Mesendoderm (in vitro differentiated cells): Measurements from ENCODE around the gene CD82.

Source experiments
- DNase-seq: peaks from one replicate; pipeline ENCODE4 v3.0.0; 2013
- H2AK5ac ChIP-seq: 2 replicates; pipeline ENCODE4 v1.6.1; 2013; ENCODE audit warnings: low read length, inconsistent platforms
- H2BK120ac ChIP-seq: 2 replicates; pipeline ENCODE4 v1.6.1; 2013; ENCODE audit warnings: low read depth, mild to moderate bottlenecking, low read length, moderate library complexity, mixed read lengths
- H2BK15ac ChIP-seq: replicated peaks from 2 replicates; pipeline ENCODE4 v1.6.1; 2013; ENCODE audit warnings: low read depth, mild to moderate bottlenecking, moderate library complexity
- H2BK5ac ChIP-seq: 2 replicates; pipeline ENCODE4 v1.6.1; 2013; ENCODE audit warnings: low read length, inconsistent platforms
- H3K18ac ChIP-seq: 2 replicates; pipeline ENCODE4 v1.6.1; 2013; ENCODE audit warnings: mild to moderate bottlenecking, low read length, mixed read lengths
- H3K23ac ChIP-seq: one replicate; pipeline ENCODE4 v1.6.1; 2013; ENCODE audit warnings: low read length
- H3K27ac ChIP-seq: 2 replicates; pipeline ENCODE4 v1.5.1; 2013; ENCODE audit warnings: low read depth, mild to moderate bottlenecking, inconsistent platforms, low read length, moderate library complexity
- H3K27me3 ChIP-seq: 2 replicates; pipeline ENCODE4 v1.6.1; 2013; ENCODE audit warnings: low read length, control low read depth, mild to moderate bottlenecking, inconsistent platforms; ENCODE audit not compliant: insufficient read depth, poor library complexity
- H3K36me3 ChIP-seq: 2 replicates; pipeline ENCODE4 v1.6.1; 2013; ENCODE audit warnings: low read length, inconsistent platforms; ENCODE audit not compliant: control insufficient read depth, insufficient read depth
- H3K4ac ChIP-seq: one replicate; pipeline ENCODE4 v1.6.1; 2013; ENCODE audit warnings: low read depth, mild to moderate bottlenecking, low read length, moderate library complexity
- H3K4me1 ChIP-seq: 2 replicates; pipeline ENCODE4 v1.6.1; 2013; ENCODE audit warnings: low read depth, low read length, inconsistent platforms; ENCODE audit not compliant: control insufficient read depth
- H3K4me2 ChIP-seq: 2 replicates; pipeline ENCODE4 v1.6.1; 2013; ENCODE audit warnings: low read length
- H3K4me3 ChIP-seq: 2 replicates; pipeline ENCODE4 v1.5.1; 2013; ENCODE audit warnings: mild to moderate bottlenecking, low read length
- H3K56ac ChIP-seq: one replicate; pipeline ENCODE4 v1.6.1; 2013; ENCODE audit warnings: low read length
- H3K79me1 ChIP-seq: 2 replicates; pipeline ENCODE4 v1.6.1; 2013; ENCODE audit warnings: low read length, inconsistent platforms
- H3K79me2 ChIP-seq: 2 replicates; pipeline ENCODE4 v1.6.1; 2013; ENCODE audit warnings: mild to moderate bottlenecking, low read length; ENCODE audit not compliant: control insufficient read depth, insufficient read depth
- H3K9ac ChIP-seq: 2 replicates; pipeline ENCODE4 v1.6.1; 2013; ENCODE audit warnings: low read length, inconsistent platforms
- H4K5ac ChIP-seq: one replicate; pipeline ENCODE4 v1.6.1; 2013; ENCODE audit warnings: low read length
- H4K8ac ChIP-seq: one replicate; pipeline ENCODE4 v1.6.1; 2013; ENCODE audit warnings: low read depth, mild to moderate bottlenecking, control low read depth, low read length, moderate library complexity
- WGBS: extraction: QIAGEN DNeasy Blood & Tissue Kit; methylation state at CpG from one replicate; pipeline ENCODE4 v1.1.7; 2013; ENCODE audit warnings: low lambda C conversion rate, missing lambda C conversion rate; ENCODE audit not compliant: insufficient coverage; ENCODE audit errors: extremely low coverage; 5-methylcytosine and 5-hydroxymethylcytosine counted together

Gene CD82

GRCh38 chr11:44613153-44613552 lies 47.7 kb downstream of the CD82 start:
- no peak overlapping the region for H4K5ac ChIP-seq
- WGBS = no CpG with 5 or more reads among the region's 6 CpGs

GRCh38 chr11:44614281-44614775 lies 48.9 kb downstream of the CD82 start:
- no peak for DNase-seq
- Histone ChIP-seq H3K18ac (no peak overlapping the region), H4K5ac (no peak overlapping the region), H3K27ac (no peak overlapping the region), H3K4me2 (no peak overlapping the region), H2BK120ac (no peak overlapping the region), H3K36me3 (no peaks in the 10 kb centered on the region), H3K4me1 (no peaks in the 10 kb centered on the region), H3K56ac (no peak overlapping the region), H3K9ac (no peak overlapping the region), H3K79me1 (no peaks in the 10 kb centered on the region), H3K23ac (no peak overlapping the region), H4K8ac (no peak overlapping the region), H2BK5ac (no peak overlapping the region), H3K27me3 (no peaks in the 10 kb centered on the region), H2BK15ac (no peak overlapping the region), H3K4ac (no peak overlapping the region), H2AK5ac (no peak overlapping the region), H3K4me3 (no peak overlapping the region), H3K79me2 (no peaks in the 10 kb centered on the region)
- no CpG with 5 or more reads among the region's 7 CpGs for WGBS

More at GRCh38 chr11:44613153-44613552, 47.7 kb downstream of the CD82 start:
- no peak overlapping the region for H4K8ac ChIP-seq
- no peaks in the 10 kb centered on the region for H3K36me3 ChIP-seq
- H3K9ac ChIP-seq = no peak overlapping the region
- H3K79me2 ChIP-seq = no peaks in the 10 kb centered on the region
- H3K18ac ChIP-seq = no peak overlapping the region
- no peak overlapping the region for H2BK5ac ChIP-seq
- no peak for DNase-seq
- no peaks in the 10 kb centered on the region for H3K4me1 ChIP-seq
- H2AK5ac ChIP-seq = no peak overlapping the region
- H2BK15ac ChIP-seq = no peak overlapping the region
- no peaks in the 10 kb centered on the region for H3K79me1 ChIP-seq
- no peak overlapping the region for H3K56ac ChIP-seq
- no peaks in the 10 kb centered on the region for H3K27me3 ChIP-seq
- H3K4me3 ChIP-seq = no peak overlapping the region
- H2BK120ac ChIP-seq = no peak overlapping the region
- H3K4ac ChIP-seq = no peak overlapping the region
- H3K4me2 ChIP-seq = no peak overlapping the region
- no peak overlapping the region for H3K23ac ChIP-seq
- no peak overlapping the region for H3K27ac ChIP-seq

GRCh38 chr11:44615041-44615755 lies 49.7 kb downstream of the CD82 start:
- no peak overlapping the region for H2BK5ac ChIP-seq
- no peak overlapping the region for H4K5ac ChIP-seq
- no peaks in the 10 kb centered on the region for H3K36me3 ChIP-seq
- H4K8ac ChIP-seq = no peak overlapping the region
- H3K56ac ChIP-seq = no peak overlapping the region
- H3K4me2 ChIP-seq = no peak overlapping the region
- no CpG with 5 or more reads among the region's 15 CpGs for WGBS
- H2BK15ac ChIP-seq = no peak overlapping the region
- DNase-seq = no peak
- no peak overlapping the region for H3K4me3 ChIP-seq
- H2AK5ac ChIP-seq = no peak overlapping the region
- H3K79me1 ChIP-seq = no peaks in the 10 kb centered on the region
- no peak overlapping the region for H3K4ac ChIP-seq
- H3K23ac ChIP-seq = no peak overlapping the region
- H3K9ac ChIP-seq = no peak overlapping the region
- no peaks in the 10 kb centered on the region for H3K79me2 ChIP-seq
- H2BK120ac ChIP-seq = no peak overlapping the region
- no peak overlapping the region for H3K18ac ChIP-seq
- H3K27me3 ChIP-seq = no peaks in the 10 kb centered on the region
- H3K27ac ChIP-seq = no peak overlapping the region
- no peaks in the 10 kb centered on the region for H3K4me1 ChIP-seq

GRCh38 chr11:44615913-44616791 lies 50.7 kb downstream of the CD82 start:
- Histone ChIP-seq H2AK5ac (no peak overlapping the region), H3K9ac (no peak overlapping the region), H3K4me3 (no peak overlapping the region), H3K36me3 (no peaks in the 10 kb centered on the region), H3K4me1 (no peaks in the 10 kb centered on the region), H3K4me2 (no peak overlapping the region), H3K18ac (no peak overlapping the region), H3K27me3 (no peaks in the 10 kb centered on the region), H3K23ac (no peak overlapping the region), H3K4ac (no peak overlapping the region), H3K27ac (no peak overlapping the region), H3K56ac (no peak overlapping the region), H4K8ac (no peak overlapping the region), H2BK120ac (no peak overlapping the region), H2BK15ac (no peak overlapping the region), H4K5ac (no peak overlapping the region), H3K79me2 (no peaks in the 10 kb centered on the region), H3K79me1 (no peaks in the 10 kb centered on the region), H2BK5ac (no peak overlapping the region)
- WGBS = no CpG with 5 or more reads among the region's 14 CpGs
- DNase-seq = no peak

- no CpG with 5 or more reads among the region's 18 CpGs for WGBS
- Histone ChIP-seq H3K27ac (no peak overlapping the region), H3K79me2 (no peaks in the 10 kb centered on the region), H3K9ac (no peak overlapping the region), H3K18ac (no peak overlapping the region), H3K27me3 (no peaks in the 10 kb centered on the region), H3K4me3 (no peak overlapping the region), H3K79me1 (no peaks in the 10 kb centered on the region), H3K4ac (no peak overlapping the region), H2AK5ac (no peak overlapping the region), H2BK5ac (no peak overlapping the region), H3K56ac (no peak overlapping the region), H2BK120ac (no peak overlapping the region), H4K5ac (no peak overlapping the region), H3K23ac (no peak overlapping the region), H2BK15ac (no peak overlapping the region), H3K4me2 (no peak overlapping the region), H3K36me3 (no peaks in the 10 kb centered on the region), H4K8ac (no peak overlapping the region), H3K4me1 (no peaks in the 10 kb centered on the region)
- DNase-seq = no peak
Measured at GRCh38 chr11:44617671-44618461, 52.4 kb downstream of the CD82 start.
